Gastrocnemius medialis (tissue), 4 donors: ENCODE measurements around the gene KCNQ1. TPM values are rescaled to one million over a fixed set of nuclear protein-coding genes. Genes with fewer than 3 reads are reported as not detected.

Experiments used
- ATAC-seq, 2 donors: fragments of 150-250 bp; one replicate each; pipeline ENCODE4 v1.9.1; 2016
- DNase-seq, 2 donors: peaks; one replicate each; pipeline ENCODE4 v3.0.0-alpha.2; 2019
- H3K27ac ChIP-seq, 4 donors: fragments of 200-600 bp; sonication (generic); 1 replicate in 1 of 4; 2 replicates in 3 of 4; pipeline ENCODE4 v1.5.1; 2016 to 2018; ENCODE audit warnings: mild to moderate bottlenecking in 2 of 4, moderate library complexity in 1 of 4
- H3K27me3 ChIP-seq, 3 donors: fragments of 200-600 bp; sonication (generic) in 2 of 3; 1 replicate in 1 of 3; 2 replicates in 2 of 3; pipeline versions ENCODE4 v1.5.1 to v1.6.0; 2016 to 2019; ENCODE audit warnings: mild to moderate bottlenecking in 1 of 3, moderate library complexity in 1 of 3
- H3K36me3 ChIP-seq, 2 donors: fragments of 200-600 bp; sonication (generic) in 1 of 2; one replicate each; pipeline ENCODE4 v1.5.1; 2017 to 2018
- H3K4me1 ChIP-seq, 2 donors: fragments of 200-600 bp; sonication (generic) in 1 of 2; one replicate each; pipeline ENCODE4 v1.5.1; 2016 to 2017; ENCODE audit warnings: mild to moderate bottlenecking in 2 of 2
- H3K4me3 ChIP-seq, 4 donors: fragments of 200-600 bp; sonication (generic) in 3 of 4; 1 replicate in 1 of 4; 2 replicates in 3 of 4; pipeline ENCODE4 v1.5.1; 2016 to 2019; ENCODE audit warnings: mild to moderate bottlenecking in 2 of 4
- H3K9me3 ChIP-seq, 3 donors: fragments of 200-600 bp; sonication (generic) in 2 of 3; 1 replicate in 1 of 3; 2 replicates in 2 of 3; pipeline ENCODE4 v1.5.1; 2016 to 2019
- POLR2A ChIP-seq, 2 donors: fragments of 450-650 bp; IDR thresholded peaks; one replicate each; pipeline ENCODE4 v1.6.1; 2017; ENCODE audit warnings: antibody characterized with exemption in 2 of 2, mild to moderate bottlenecking in 2 of 2, moderate library complexity in 2 of 2
- in situ Hi-C, 4 donors: fragments of 200-750 bp; cut with MboI; loops; one replicate each; pipeline versions ENCODE4 v1.15.0 to v1.8.0; 2017; ENCODE audit warnings: low sequenced_read_pairs in 4 of 4
- intact Hi-C: fragments of 100-400 bp; cut with DNase I; formaldehyde crosslinking; loops from one replicate; pipeline ENCODE4 v1.15.1; 2023; ENCODE audit warnings: low total_unique reads
- total RNA-seq, 4 donors: library from RNA; depleted of rRNA; stranded (reverse); fragments of >200 nt; gene quantifications; one replicate each; pipeline versions ENCODE4 v1.1.0 to v1.2.3, GENCODE V29; 2016
- TF ChIP-seq, protein P1 (sequence below), 5 experiments: fragments of 450-650 bp in 3 of 5; fragments of 200-600 bp in 2 of 5; sonication (generic) in 2 of 5; IDR thresholded peaks in 4 of 5; conservative IDR thresholded peaks in 1 of 5; 1 replicate in 4 of 5; 2 replicates in 1 of 5; pipeline ENCODE4 v1.5.1; 2016 to 2019; ENCODE audit warnings: antibody characterized with exemption in 5 of 5, mild to moderate bottlenecking in 3 of 5, moderate library complexity in 3 of 5

The KCNQ1 gene, protein sequence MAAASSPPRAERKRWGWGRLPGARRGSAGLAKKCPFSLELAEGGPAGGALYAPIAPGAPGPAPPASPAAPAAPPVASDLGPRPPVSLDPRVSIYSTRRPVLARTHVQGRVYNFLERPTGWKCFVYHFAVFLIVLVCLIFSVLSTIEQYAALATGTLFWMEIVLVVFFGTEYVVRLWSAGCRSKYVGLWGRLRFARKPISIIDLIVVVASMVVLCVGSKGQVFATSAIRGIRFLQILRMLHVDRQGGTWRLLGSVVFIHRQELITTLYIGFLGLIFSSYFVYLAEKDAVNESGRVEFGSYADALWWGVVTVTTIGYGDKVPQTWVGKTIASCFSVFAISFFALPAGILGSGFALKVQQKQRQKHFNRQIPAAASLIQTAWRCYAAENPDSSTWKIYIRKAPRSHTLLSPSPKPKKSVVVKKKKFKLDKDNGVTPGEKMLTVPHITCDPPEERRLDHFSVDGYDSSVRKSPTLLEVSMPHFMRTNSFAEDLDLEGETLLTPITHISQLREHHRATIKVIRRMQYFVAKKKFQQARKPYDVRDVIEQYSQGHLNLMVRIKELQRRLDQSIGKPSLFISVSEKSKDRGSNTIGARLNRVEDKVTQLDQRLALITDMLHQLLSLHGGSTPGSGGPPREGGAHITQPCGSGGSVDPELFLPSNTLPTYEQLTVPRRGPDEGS
- under 1 TPM; 0.15 to 1.00 (median 0.67) TPM for total RNA-seq

DNA sequence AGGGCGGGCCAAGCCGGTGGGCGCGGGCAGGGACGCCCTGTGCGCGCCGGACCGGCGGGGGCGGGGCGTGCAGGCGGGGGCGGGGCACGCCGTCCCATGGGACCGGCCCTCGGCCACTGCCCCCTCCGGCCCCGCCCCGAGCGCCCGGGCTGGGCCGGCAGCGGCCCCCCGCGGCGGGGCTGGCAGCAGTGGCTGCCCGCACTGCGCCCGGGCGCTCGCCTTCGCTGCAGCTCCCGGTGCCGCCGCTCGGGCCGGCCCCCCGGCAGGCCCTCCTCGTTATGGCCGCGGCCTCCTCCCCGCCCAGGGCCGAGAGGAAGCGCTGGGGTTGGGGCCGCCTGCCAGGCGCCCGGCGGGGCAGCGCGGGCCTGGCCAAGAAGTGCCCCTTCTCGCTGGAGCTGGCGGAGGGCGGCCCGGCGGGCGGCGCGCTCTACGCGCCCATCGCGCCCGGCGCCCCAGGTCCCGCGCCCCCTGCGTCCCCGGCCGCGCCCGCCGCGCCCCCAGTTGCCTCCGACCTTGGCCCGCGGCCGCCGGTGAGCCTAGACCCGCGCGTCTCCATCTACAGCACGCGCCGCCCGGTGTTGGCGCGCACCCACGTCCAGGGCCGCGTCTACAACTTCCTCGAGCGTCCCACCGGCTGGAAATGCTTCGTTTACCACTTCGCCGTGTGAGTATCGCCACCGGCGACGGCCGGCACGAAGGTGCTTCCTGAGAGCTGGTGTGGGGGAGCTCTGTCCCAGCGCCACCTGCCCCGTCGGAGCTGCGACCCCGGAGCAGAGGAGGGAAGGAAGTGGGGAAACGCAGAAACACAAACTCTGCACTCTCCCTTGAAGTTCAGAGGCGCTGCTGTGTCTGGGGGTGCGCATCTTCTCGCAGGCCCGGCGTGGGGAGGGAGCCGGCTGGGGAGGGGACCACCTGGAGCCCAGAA is at the start of gene KCNQ1:
Gene KCNQ1 (plus strand): TSS at position 188 of the 925 bp plus-strand sequence. CDS start 91 bp downstream, at position 279.
- H3K4me1 ChIP-seq = no peaks in the 10 kb centered on the region
- intact Hi-C loops (loop anchor here (5.0 kb wide), 1 partner anchor 87 kb away; no protein-coding TSS in a partner anchor), in situ Hi-C loops (loop anchor here in 2 of 4 donors (25.0 kb wide), 2 partner anchors 258 to 442 kb away; partner anchors contain the start of gene CDKN1C (in 1 of the 2))
- H3K27me3 ChIP-seq = peaks cover 25 to 45% (median 42%) of the 10 kb centered on the region in 3 donors
- H3K27ac ChIP-seq = no peak within 1 kb of the TSS
- peak within 1 kb of the TSS; percentile 31 to 49 (median 38) for H3K4me3 ChIP-seq
- peak in 1 of 2 donors; percentile 57 for ATAC-seq
- no peak for DNase-seq
- no peaks in the 10 kb centered on the region for H3K9me3 ChIP-seq
- H3K36me3 ChIP-seq = no peaks in the 10 kb centered on the region
- TF ChIP-seq, protein P1, sequence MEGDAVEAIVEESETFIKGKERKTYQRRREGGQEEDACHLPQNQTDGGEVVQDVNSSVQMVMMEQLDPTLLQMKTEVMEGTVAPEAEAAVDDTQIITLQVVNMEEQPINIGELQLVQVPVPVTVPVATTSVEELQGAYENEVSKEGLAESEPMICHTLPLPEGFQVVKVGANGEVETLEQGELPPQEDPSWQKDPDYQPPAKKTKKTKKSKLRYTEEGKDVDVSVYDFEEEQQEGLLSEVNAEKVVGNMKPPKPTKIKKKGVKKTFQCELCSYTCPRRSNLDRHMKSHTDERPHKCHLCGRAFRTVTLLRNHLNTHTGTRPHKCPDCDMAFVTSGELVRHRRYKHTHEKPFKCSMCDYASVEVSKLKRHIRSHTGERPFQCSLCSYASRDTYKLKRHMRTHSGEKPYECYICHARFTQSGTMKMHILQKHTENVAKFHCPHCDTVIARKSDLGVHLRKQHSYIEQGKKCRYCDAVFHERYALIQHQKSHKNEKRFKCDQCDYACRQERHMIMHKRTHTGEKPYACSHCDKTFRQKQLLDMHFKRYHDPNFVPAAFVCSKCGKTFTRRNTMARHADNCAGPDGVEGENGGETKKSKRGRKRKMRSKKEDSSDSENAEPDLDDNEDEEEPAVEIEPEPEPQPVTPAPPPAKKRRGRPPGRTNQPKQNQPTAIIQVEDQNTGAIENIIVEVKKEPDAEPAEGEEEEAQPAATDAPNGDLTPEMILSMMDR (IDR thresholded peaks at IDR 0.05 in 4 of 5, conservative IDR thresholded peaks at IDR 0.05 in 1 of 5) = no peak
- TF ChIP-seq POLR2A (IDR thresholded peaks at IDR 0.05) = peak in 1 of 2 donors; percentile 33

DNA sequence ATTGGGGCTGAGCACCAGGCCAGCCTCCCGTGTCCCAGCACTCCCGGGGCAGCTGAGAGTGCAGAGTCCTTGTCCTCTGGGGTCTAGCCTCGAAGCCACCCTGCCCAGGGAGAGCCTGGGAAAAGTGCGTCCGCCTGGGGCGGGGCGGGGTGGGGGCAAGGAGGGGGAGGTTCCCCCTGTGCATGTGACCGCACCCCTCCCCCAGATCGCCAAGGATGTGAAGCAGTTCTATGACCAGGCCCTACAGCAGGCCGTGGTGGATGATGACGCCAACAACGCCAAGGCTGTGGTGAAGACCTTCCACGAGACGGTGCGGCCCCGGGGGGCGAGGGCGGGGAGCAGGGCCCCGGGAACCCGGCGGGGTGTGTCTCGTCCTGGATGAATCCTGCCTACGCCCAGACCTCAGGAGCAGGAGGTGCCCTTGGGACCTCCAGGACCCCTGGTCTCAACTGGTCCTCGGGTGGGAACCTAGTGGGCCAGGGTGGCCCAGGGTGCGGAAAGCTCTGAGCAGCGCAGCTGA is 49.5 kb upstream of the KCNQ1 start:
- in situ Hi-C loops (no loop called here), intact Hi-C loops (no loop called here)
- no peak overlapping the region for H3K4me3 ChIP-seq
- DNase-seq = no peak
- no peaks in the 10 kb centered on the region for H3K9me3 ChIP-seq
- H3K27ac ChIP-seq = no peak overlapping the region
- no peak for ATAC-seq
- no peaks in the 10 kb centered on the region for H3K27me3 ChIP-seq
- TF ChIP-seq, protein P1 (IDR thresholded peaks at IDR 0.05 in 4 of 5, conservative IDR thresholded peaks at IDR 0.05 in 1 of 5) = no peak
- no peak for TF ChIP-seq POLR2A (IDR thresholded peaks at IDR 0.05)
- peaks cover 0 to 27% of the 10 kb centered on the region in 2 donors for H3K36me3 ChIP-seq
- H3K4me1 ChIP-seq = peaks cover 18 to 28% of the 10 kb centered on the region in 2 donors

DNA sequence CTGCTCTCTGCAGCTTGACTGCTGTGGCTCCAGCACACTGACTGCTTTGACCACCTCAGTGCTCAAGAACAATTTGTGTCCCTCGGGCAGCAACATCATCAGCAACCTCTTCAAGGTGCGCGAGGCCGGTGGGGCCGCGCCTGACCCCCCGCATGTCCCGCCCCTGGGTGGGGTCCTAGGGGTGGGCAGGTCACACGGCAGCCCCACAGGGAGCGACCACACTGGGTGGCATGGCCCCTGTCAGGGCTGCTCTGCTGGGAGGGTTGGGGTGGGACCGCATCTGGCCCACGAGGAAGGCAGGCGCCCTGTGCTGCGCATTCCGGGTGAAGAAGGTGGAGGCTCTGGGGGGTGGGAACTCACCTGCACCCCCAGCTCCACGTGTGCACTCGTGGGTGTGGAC is 49.0 kb upstream of the KCNQ1 start:
- Histone ChIP-seq H3K4me3 (no peak overlapping the region), H3K4me1 (peaks cover 12 to 22% of the 10 kb centered on the region in 2 donors), H3K9me3 (no peaks in the 10 kb centered on the region), H3K36me3 (peaks cover 0 to 27% of the 10 kb centered on the region in 2 donors), H3K27ac (no peak overlapping the region), H3K27me3 (no peaks in the 10 kb centered on the region)
- intact Hi-C loops = no loop called here
- ATAC-seq = no peak
- in situ Hi-C loops = no loop called here
- TF ChIP-seq, protein P1 (IDR thresholded peaks at IDR 0.05 in 4 of 5, conservative IDR thresholded peaks at IDR 0.05 in 1 of 5) = no peak
- TF ChIP-seq POLR2A (IDR thresholded peaks at IDR 0.05) = no peak
- no peak for DNase-seq

DNA sequence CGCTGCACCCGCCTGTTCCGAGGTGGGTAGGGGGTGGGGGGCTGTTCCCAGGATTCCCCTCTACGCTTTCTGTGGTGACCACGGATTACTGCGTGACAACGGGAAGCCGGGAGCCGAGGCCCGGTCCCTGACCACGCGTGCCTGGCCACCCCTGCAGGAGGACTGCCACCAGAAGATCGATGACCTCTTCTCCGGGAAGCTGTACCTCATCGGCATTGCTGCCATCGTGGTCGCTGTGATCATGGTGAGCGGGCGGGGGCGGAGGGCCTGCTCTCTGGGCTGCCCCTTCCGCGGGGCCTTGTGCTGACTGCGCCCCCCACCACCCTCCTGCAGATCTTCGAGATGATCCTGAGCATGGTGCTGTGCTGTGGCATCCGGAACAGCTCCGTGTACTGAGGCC is 48.3 kb upstream of the KCNQ1 start:
- H3K27me3 ChIP-seq = no peaks in the 10 kb centered on the region
- in situ Hi-C loops = no loop called here
- ATAC-seq (no peak), DNase-seq (no peak)
- intact Hi-C loops = no loop called here
- H3K4me3 ChIP-seq = no peak overlapping the region
- TF ChIP-seq, protein P1 (IDR thresholded peaks at IDR 0.05 in 4 of 5, conservative IDR thresholded peaks at IDR 0.05 in 1 of 5) = no peak
- TF ChIP-seq POLR2A (IDR thresholded peaks at IDR 0.05) = no peak
- H3K27ac ChIP-seq = no peak overlapping the region
- H3K4me1 ChIP-seq = peaks cover 12 to 19% of the 10 kb centered on the region in 2 donors
- peaks cover 0 to 27% of the 10 kb centered on the region in 2 donors for H3K36me3 ChIP-seq
- no peaks in the 10 kb centered on the region for H3K9me3 ChIP-seq
